ENCODE results near the gene YTHDC1.
A peak's percentile ranks its signal among the peaks of the same experiment; 100 is the strongest.

- TF ChIP-seq POLR2A (IDR thresholded peaks at IDR 0.05) = peak; percentile 96 to 97
- peak in 1 of 4 experiments; percentile 16 for TF ChIP-seq CTCF (IDR thresholded peaks at IDR 0.05)
Measured at GRCh38 chr4:68349649-68350360, at the start of gene YTHDC1.
